ENCODE results near the gene TRABD2B. TPM values are rescaled to one million over a fixed set of nuclear protein-coding genes. Genes with fewer than 3 reads are reported as not detected.

The TRABD2B gene
- polyA plus RNA-seq, 1 of the 3 experiments (the other 2 are of a cell fraction), result 0.03 TPM

DNA sequence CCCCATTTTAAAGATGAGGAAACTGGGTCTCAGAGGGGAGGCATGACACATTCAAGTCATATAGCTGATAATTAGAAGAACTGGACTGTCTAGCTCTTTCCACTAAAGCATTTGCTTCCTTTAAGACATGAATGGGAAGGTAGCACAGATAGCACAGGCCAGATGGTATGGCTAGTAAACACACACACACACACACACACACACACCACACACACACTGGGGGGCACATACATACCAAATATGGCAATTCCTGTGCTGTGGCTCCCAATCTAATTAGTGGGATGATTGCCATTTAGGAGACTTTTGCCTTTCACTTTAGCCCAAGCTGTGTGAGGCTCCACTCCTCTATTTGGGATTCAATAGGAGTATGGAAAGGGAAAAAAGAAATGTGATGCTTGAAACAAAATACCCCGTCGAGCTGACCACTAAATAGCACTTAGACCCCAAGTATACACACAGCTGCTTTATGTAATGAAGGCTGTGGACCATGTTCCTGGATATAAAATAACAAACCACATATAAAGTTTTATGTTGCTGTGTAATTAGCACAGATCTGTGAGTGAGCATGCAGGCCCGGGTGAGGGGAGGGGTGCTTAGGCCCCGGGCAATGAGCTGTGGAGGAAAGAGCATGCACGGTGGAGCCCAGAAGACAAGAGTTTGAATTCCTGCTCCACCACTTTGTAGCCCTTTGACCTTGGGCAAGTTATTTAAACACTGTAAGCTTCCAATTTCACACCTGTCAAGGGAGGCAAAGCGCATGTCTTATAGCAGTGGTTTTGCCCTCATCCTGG is 6.8 kb upstream of the TRABD2B start:
- POLR2A ChIA-PET, result no interaction called here
- Histone ChIP-seq H3F3A (replicated peaks; ENCODE audit: insufficient read depth) (no peaks in the 10 kb centered on the region), H3K4me1 (ENCODE audit: control insufficient read depth in 1 of 2, insufficient read depth in 2 of 2, low read depth in 1 of 2, low read length in 1 of 2) (no peaks in the 10 kb centered on the region), H3K4me2 (no peak overlapping the region), H2AFZ (ENCODE audit: low read depth) (no peak overlapping the region), H4K20me1 (ENCODE audit: insufficient read depth) (no peaks in the 10 kb centered on the region), H3K9me2 (no peaks in the 10 kb centered on the region), H3K9ac (no peak overlapping the region), H3K27me3 (ENCODE audit: insufficient read depth) (no peaks in the 10 kb centered on the region; the same call in 1 of the 2 replicates), H3K79me2 (ENCODE audit: insufficient read depth) (no peaks in the 10 kb centered on the region), H3K9me3 (no peaks in the 10 kb centered on the region), H3K36me3 (replicated peaks in 1 of 2; ENCODE audit: control insufficient read depth in 1 of 2, insufficient read depth in 2 of 2, low read length in 1 of 2) (no peaks in the 10 kb centered on the region), H3K27ac (ENCODE audit: low read depth in 2 of 2, low read length in 1 of 2) (no peak overlapping the region), H3K4me3 (ENCODE audit: low read depth in 2 of 2, low read length in 1 of 2) (no peak overlapping the region)
- no peak for TF ChIP-seq YY1 (IDR thresholded peaks at IDR 0.05; ENCODE audit: low read depth)
- no peak for TF ChIP-seq EP300 (IDR thresholded peaks at IDR 0.05; ENCODE audit: borderline replicate concordance in 1 of 2, low read depth in 1 of 2, low read length in 1 of 2)
- no peak for TF ChIP-seq NFIC (IDR thresholded peaks at IDR 0.05; ENCODE audit: borderline replicate concordance)
- no peak for TF ChIP-seq SMC3 (IDR thresholded peaks at IDR 0.05; ENCODE audit: low read depth, low read length)
- no peak for TF ChIP-seq TEAD4 (IDR thresholded peaks at IDR 0.05; ENCODE audit: borderline replicate concordance, insufficient read depth)
- TF ChIP-seq MXI1 (IDR thresholded peaks at IDR 0.05; ENCODE audit: low read depth, low read length), result no peak
- no peak for TF ChIP-seq FOSL2 (IDR thresholded peaks at IDR 0.05; ENCODE audit: borderline replicate concordance, low read depth)
- TF ChIP-seq JUND (IDR thresholded peaks at IDR 0.05), result no peak
- CTCF ChIA-PET, result interaction anchor here (0.9 to 1.4 kb wide), 6 partner anchors 9 to 278 kb away, joined by 3 to 7 read pairs (median 3); no protein-coding TSS in a partner anchor
- DNase-seq, result no peak
- 56% methylated on average over 6 of the region's 6 CpGs for WGBS (ENCODE audit: low lambda C conversion rate)

DNA sequence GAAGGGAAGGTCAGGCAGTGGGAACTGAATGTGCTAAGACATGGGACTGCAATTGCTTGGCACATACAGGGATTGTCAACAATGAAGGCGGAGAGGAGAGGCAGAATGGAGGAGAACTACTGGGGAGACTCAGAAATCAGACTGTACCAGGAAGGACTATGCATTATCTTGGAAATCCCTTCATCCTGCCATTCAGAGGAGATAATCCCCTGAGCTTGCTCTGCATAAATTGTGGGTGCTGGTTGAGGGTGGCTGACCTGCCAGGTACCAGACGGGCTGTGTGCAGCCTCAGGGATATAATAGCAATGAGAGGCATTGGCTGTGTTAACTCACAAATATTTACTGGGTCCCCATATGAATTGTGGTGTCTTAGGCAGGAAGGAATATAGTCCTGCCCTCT is 5.0 kb upstream of the TRABD2B start:
- ChIA-PET CTCF (interaction anchor here (2.9 kb wide), 1 partner anchor 59 kb away, joined by 16 read pairs; no protein-coding TSS in a partner anchor), POLR2A (no interaction called here)
- DNase-seq, result no peak
- 80% methylated on average over 2 of the region's 2 CpGs for WGBS (ENCODE audit: low lambda C conversion rate)
- no peak overlapping the region for H2AFZ ChIP-seq (ENCODE audit: low read depth)
- no peaks in the 10 kb centered on the region for H4K20me1 ChIP-seq (ENCODE audit: insufficient read depth)
- no peaks in the 10 kb centered on the region for H3K79me2 ChIP-seq (ENCODE audit: insufficient read depth)
- TF ChIP-seq RCOR1 (IDR thresholded peaks at IDR 0.05; ENCODE audit: low read length) (no peak), GABPA (IDR thresholded peaks at IDR 0.05; ENCODE audit: low read depth) (no peak), FOXJ3 (CRISPR knock-in tag; IDR thresholded peaks at IDR 0.05) (no peak), NFIC (IDR thresholded peaks at IDR 0.05; ENCODE audit: borderline replicate concordance) (no peak), GATA2 (CRISPR knock-in tag; IDR thresholded peaks at IDR 0.05) (no peak), CHD2 (IDR thresholded peaks at IDR 0.05; ENCODE audit: low read length, partially characterized antibody) (no peak), TCF12 (IDR thresholded peaks at IDR 0.05) (no peak), USF1 (IDR thresholded peaks at IDR 0.05; ENCODE audit: borderline replicate concordance, low read depth) (no peak), ELF1 (IDR thresholded peaks at IDR 0.05) (no peak), YY1 (IDR thresholded peaks at IDR 0.05; ENCODE audit: low read depth) (no peak), SIN3A (IDR thresholded peaks at IDR 0.05; ENCODE audit: borderline replicate concordance, low read depth, low read length) (no peak)
- TF ChIP-seq, protein P1, sequence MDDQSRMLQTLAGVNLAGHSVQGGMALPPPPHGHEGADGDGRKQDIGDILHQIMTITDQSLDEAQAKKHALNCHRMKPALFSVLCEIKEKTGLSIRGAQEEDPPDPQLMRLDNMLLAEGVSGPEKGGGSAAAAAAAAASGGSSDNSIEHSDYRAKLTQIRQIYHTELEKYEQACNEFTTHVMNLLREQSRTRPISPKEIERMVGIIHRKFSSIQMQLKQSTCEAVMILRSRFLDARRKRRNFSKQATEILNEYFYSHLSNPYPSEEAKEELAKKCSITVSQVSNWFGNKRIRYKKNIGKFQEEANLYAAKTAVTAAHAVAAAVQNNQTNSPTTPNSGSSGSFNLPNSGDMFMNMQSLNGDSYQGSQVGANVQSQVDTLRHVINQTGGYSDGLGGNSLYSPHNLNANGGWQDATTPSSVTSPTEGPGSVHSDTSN (IDR thresholded peaks at IDR 0.05), result no peak
- TF ChIP-seq, protein P2, sequence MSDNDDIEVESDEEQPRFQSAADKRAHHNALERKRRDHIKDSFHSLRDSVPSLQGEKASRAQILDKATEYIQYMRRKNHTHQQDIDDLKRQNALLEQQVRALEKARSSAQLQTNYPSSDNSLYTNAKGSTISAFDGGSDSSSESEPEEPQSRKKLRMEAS (IDR thresholded peaks at IDR 0.05; ENCODE audit: low read depth), result no peak
- TF ChIP-seq, protein P3, sequence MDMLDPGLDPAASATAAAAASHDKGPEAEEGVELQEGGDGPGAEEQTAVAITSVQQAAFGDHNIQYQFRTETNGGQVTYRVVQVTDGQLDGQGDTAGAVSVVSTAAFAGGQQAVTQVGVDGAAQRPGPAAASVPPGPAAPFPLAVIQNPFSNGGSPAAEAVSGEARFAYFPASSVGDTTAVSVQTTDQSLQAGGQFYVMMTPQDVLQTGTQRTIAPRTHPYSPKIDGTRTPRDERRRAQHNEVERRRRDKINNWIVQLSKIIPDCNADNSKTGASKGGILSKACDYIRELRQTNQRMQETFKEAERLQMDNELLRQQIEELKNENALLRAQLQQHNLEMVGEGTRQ (IDR thresholded peaks at IDR 0.05; ENCODE audit: borderline replicate concordance, low read depth, low read length), result no peak
- H3K27me3 ChIP-seq (ENCODE audit: insufficient read depth), result no peaks in the 10 kb centered on the region; the same call in 1 of the 2 replicates
- H3K9me2 ChIP-seq, result no peaks in the 10 kb centered on the region
- H3K9me3 ChIP-seq, result no peaks in the 10 kb centered on the region
- H3K4me2 ChIP-seq, result no peak overlapping the region
- H3F3A ChIP-seq (replicated peaks; ENCODE audit: insufficient read depth), result no peaks in the 10 kb centered on the region
- no peak overlapping the region for H3K4me3 ChIP-seq (ENCODE audit: low read depth in 2 of 2, low read length in 1 of 2)
- no peaks in the 10 kb centered on the region; a peak in 1 of 4 replicates for H3K4me1 ChIP-seq (ENCODE audit: control insufficient read depth in 1 of 2, insufficient read depth in 2 of 2, low read depth in 1 of 2, low read length in 1 of 2)
- no peak overlapping the region for H3K27ac ChIP-seq (ENCODE audit: low read depth in 2 of 2, low read length in 1 of 2)
- H3K36me3 ChIP-seq (replicated peaks in 1 of 2; ENCODE audit: control insufficient read depth in 1 of 2, insufficient read depth in 2 of 2, low read length in 1 of 2), result no peaks in the 10 kb centered on the region
- no peak overlapping the region for H3K9ac ChIP-seq

All from SK-N-SH (cell line).